ENCODE data around the gene S100PBP. TPM values are rescaled to one million over a fixed set of nuclear protein-coding genes. Genes with fewer than 3 reads are reported as not detected.

The S100PBP gene
- total and polyA plus RNA-seq, 2 of the 4 experiments (the other 2 are of a cell fraction) = 13.9 to 20.3 TPM

GRCh38 chr1:32865639-32866405, 48.4 kb downstream of the S100PBP start:
- Histone ChIP-seq H3K9ac (ENCODE audit: low read depth, low read length) (no peak overlapping the region), H3K27me3 (ENCODE audit: control insufficient read depth, insufficient read depth, low read length) (peaks cover 4% of the 10 kb centered on the region), H3K4me1 (ENCODE audit: control insufficient read depth, insufficient read depth, low read length) (peaks cover 9% of the 10 kb centered on the region), H3K27ac (ENCODE audit: insufficient read depth, low read length) (no peak overlapping the region), H3K56ac (ENCODE audit: extremely low read depth, insufficient read depth, low read length) (no peak overlapping the region), H3K14ac (replicated peaks; ENCODE audit: low read depth, low read length) (no peak overlapping the region), H4K91ac (ENCODE audit: insufficient read depth, low read depth, low read length) (no peak overlapping the region), H2AK5ac (ENCODE audit: low read depth, low read length) (no peak overlapping the region), H3K18ac (ENCODE audit: low read depth, low read length) (no peak overlapping the region), H2BK120ac (ENCODE audit: low read depth, low read length) (no peak overlapping the region), H3K79me1 (ENCODE audit: low read depth in 1 of 2, low read length in 2 of 2) (no peaks in the 10 kb centered on the region), H3K36me3 (ENCODE audit: control insufficient read depth, insufficient read depth, low read length) (peaks cover 18% of the 10 kb centered on the region; the same call in 1 of the 2 replicates), H4K8ac (ENCODE audit: low read depth in 2 of 2, low read length in 2 of 2) (no peak overlapping the region), H2BK20ac (ENCODE audit: low read depth, low read length) (no peak overlapping the region), H4K20me1 (ENCODE audit: insufficient read depth, low read length) (no peaks in the 10 kb centered on the region; the same call in 1 of the 2 replicates), H3K9me3 (ENCODE audit: control insufficient read depth, insufficient read depth, low read length) (no peaks in the 10 kb centered on the region), H3K4ac (ENCODE audit: low read depth, low read length) (no peak overlapping the region), H2AK9ac (replicated peaks; ENCODE audit: low read depth, low read length, poor library complexity) (no peak overlapping the region), H2AFZ (replicated peaks; ENCODE audit: low read length, poor library complexity) (no peak overlapping the region), H2BK5ac (ENCODE audit: low read depth, low read length, poor library complexity, severe bottlenecking) (no peak overlapping the region), H3K4me3 (ENCODE audit: insufficient read depth, low read depth, low read length) (no peak overlapping the region), H2BK15ac (ENCODE audit: low read depth, low read length) (no peak overlapping the region), H4K5ac (ENCODE audit: low read depth, low read length) (no peak overlapping the region), H3K9me1 (ENCODE audit: insufficient read depth, low read length) (peaks cover 7% of the 10 kb centered on the region; the same call in 1 of the 2 replicates), H3K4me2 (ENCODE audit: low read depth, low read length) (no peak overlapping the region), H3K23ac (ENCODE audit: low read depth, low read length) (no peak overlapping the region)
- POLR2A ChIA-PET (ENCODE audit: unreplicated experiment) = no interaction called here
- BruUV-seq (replicated peaks) = no TSS peak
- dilution Hi-C loops (cut with HindIII; ENCODE audit: low sequenced_read_pairs, unreplicated experiment) (no loop called here), in situ Hi-C loops (cut with MboI; ENCODE audit: low sequenced_read_pairs) (no loop called here), intact Hi-C loops (cut with micrococcal nuclease) (no loop called here)
- TF ChIP-seq NFE2L2 (IDR thresholded peaks at IDR 0.05; ENCODE audit: low read depth, low read length) = no peak
- TF ChIP-seq SMC3 (IDR thresholded peaks at IDR 0.05; ENCODE audit: low read depth, low read length) = no peak
- TF ChIP-seq CTCF (conservative IDR thresholded peaks at IDR 0.05; ENCODE audit: low read depth, low read length) = no peak
- TF ChIP-seq RAD21 (IDR thresholded peaks at IDR 0.05; ENCODE audit: low read length) = no peak
- no peak for TF ChIP-seq FOS (IDR thresholded peaks at IDR 0.05; ENCODE audit: low read depth, low read length)
- no peak for TF ChIP-seq CHD1 (IDR thresholded peaks at IDR 0.05; ENCODE audit: low read depth, low read length)
- no peak for TF ChIP-seq MAZ (IDR thresholded peaks at IDR 0.05; ENCODE audit: borderline replicate concordance, low read depth, low read length)
- TF ChIP-seq RFX5 (IDR thresholded peaks at IDR 0.05; ENCODE audit: low read depth, low read length) = no peak
- no peak for TF ChIP-seq BHLHE40 (IDR thresholded peaks at IDR 0.05; ENCODE audit: low read depth, low read length)
- TF ChIP-seq RCOR1 (IDR thresholded peaks at IDR 0.05; ENCODE audit: insufficient replicate concordance, low read length) = no peak
- no peak for TF ChIP-seq POLR2A (IDR thresholded peaks at IDR 0.05; ENCODE audit: low read depth, low read length)
- TF ChIP-seq MAFK (IDR thresholded peaks at IDR 0.05; ENCODE audit: low read depth, low read length) = no peak
- TF ChIP-seq CEBPB (IDR thresholded peaks at IDR 0.05; ENCODE audit: low read depth, low read length) = no peak
- TF ChIP-seq USF2 (IDR thresholded peaks at IDR 0.05; ENCODE audit: low read depth, low read length) = no peak
- DNase-seq = no peak
- CTCF ChIA-PET = interaction anchor here (0.8 kb wide), 1 partner anchor 11 kb away, joined by 3 read pairs; no protein-coding TSS in a partner anchor
- WGBS, 2 experiments (ENCODE audit: extremely low coverage in 2 of 2, insufficient read length in 1 of 2) = no CpG with 5 or more reads among the region's 3 CpGs
- ATAC-seq (ENCODE audit: low read depth) = no peak
